GM12878 (cell line): ENCODE data around the gene PLPP3.

Experiments
- CBX5 ChIP-seq: sonication (generic); IDR thresholded peaks from 2 replicates; pipeline ENCODE4 v1.6.1; 2016; ENCODE audit warnings: low read depth, moderate library complexity, mild to moderate bottlenecking, inconsistent platforms
- CHD4 ChIP-seq: fragments of 200-600 bp; sonication (generic); IDR thresholded peaks from 2 replicates; pipeline ENCODE4 v1.6.1; 2016; ENCODE audit warnings: mild to moderate bottlenecking
- CREM ChIP-seq: IDR thresholded peaks from 2 replicates; pipeline ENCODE4 v1.6.1; 2014; ENCODE audit warnings: antibody characterized with exemption, low read depth
- EP300 ChIP-seq, 2 experiments: fragments of 150-350 bp in 1 of 2; IDR thresholded peaks; 2 replicates each; pipeline ENCODE4 v1.6.1; 2011 to 2012; ENCODE audit warnings: low read depth in 2 of 2, low read length in 2 of 2, borderline replicate concordance in 1 of 2, improper control_type of control experiment in 1 of 2, inconsistent platforms in 1 of 2; ENCODE audit not compliant: control insufficient read depth in 1 of 2
- ESRRA ChIP-seq: IDR thresholded peaks from 2 replicates; pipeline ENCODE4 v1.6.1; 2012; ENCODE audit warnings: mild to moderate bottlenecking, low read length, improper control_type of control experiment
- JUND ChIP-seq: IDR thresholded peaks from 2 replicates; pipeline ENCODE4 v1.6.1; 2012; ENCODE audit warnings: low read depth, mild to moderate bottlenecking, low read length, improper control_type of control experiment, moderate library complexity
- MYC ChIP-seq: IDR thresholded peaks from 2 replicates; pipeline ENCODE4 v1.6.1; 2011; ENCODE audit warnings: mild to moderate bottlenecking, low read length, moderate library complexity, inconsistent platforms; ENCODE audit not compliant: insufficient read depth, insufficient replicate concordance, insufficient read length, severe bottlenecking
- NRF1 ChIP-seq: conservative IDR thresholded peaks from 2 replicates; pipeline ENCODE4 v1.6.1; 2011; ENCODE audit warnings: mild to moderate bottlenecking, low read depth, low read length, improper control_type of control experiment
- POLR2A ChIP-seq: IDR thresholded peaks from 2 replicates; pipeline ENCODE4 v1.6.1; 2011; ENCODE audit warnings: low read depth, mild to moderate bottlenecking, low read length
- POLR2AphosphoS5 ChIP-seq: IDR thresholded peaks from 2 replicates; pipeline ENCODE4 v1.6.1; 2011; ENCODE audit warnings: mild to moderate bottlenecking, low read length, inconsistent platforms
- SMC3 ChIP-seq: IDR thresholded peaks from 2 replicates; pipeline ENCODE4 v1.6.1; 2011; ENCODE audit warnings: low read length, improper control_type of control experiment, borderline replicate concordance
- TF ChIP-seq, protein P1 (sequence below), 3 experiments: IDR thresholded peaks in 2 of 3; conservative IDR thresholded peaks in 1 of 3; 2 replicates each; pipeline ENCODE4 v1.5.1; 2011; ENCODE audit warnings: low read depth in 3 of 3, low read length in 3 of 3, mild to moderate bottlenecking in 3 of 3, control low read depth in 2 of 3, moderate library complexity in 2 of 3, inconsistent platforms in 1 of 3, mixed read lengths in 1 of 3; ENCODE audit not compliant: control insufficient read depth in 2 of 3, insufficient read depth in 1 of 3; ENCODE audit errors: extremely low read depth in 1 of 3

DNA sequence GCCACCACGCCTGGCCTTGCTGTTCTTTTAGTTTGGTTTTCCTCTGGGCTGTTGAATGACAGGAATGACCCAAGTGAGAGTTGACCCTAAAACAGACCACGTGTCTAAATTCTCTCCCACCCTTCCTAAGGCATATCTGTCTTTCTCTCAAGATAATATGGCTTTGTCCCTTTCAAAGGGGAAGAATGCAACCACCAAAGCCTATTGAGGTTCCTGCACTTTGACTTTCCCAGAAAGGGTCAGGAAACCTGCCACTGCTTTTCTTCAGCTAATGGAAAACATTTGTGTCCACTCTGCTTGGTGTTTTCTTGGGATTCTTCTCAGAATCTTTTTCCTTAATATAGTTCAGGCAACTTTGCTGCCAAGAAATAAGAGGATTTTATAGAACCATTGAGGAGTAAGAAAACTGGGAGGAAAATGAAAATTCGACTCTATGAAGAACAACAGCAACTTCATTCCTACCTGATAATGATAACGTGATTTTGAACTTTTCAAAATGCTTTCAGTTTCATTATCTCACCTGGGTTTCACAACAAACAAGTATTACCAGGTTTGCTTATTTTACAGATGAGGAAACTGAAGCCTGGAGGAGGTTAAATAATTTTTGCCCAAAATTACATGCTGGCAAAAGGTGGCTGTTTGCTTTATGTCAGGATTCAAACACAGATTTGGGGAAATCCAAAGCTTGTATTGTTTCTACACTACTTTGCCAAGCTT, 6.9 kb downstream of the PLPP3 start:
- no peak for TF ChIP-seq NRF1
- TF ChIP-seq, protein P1, sequence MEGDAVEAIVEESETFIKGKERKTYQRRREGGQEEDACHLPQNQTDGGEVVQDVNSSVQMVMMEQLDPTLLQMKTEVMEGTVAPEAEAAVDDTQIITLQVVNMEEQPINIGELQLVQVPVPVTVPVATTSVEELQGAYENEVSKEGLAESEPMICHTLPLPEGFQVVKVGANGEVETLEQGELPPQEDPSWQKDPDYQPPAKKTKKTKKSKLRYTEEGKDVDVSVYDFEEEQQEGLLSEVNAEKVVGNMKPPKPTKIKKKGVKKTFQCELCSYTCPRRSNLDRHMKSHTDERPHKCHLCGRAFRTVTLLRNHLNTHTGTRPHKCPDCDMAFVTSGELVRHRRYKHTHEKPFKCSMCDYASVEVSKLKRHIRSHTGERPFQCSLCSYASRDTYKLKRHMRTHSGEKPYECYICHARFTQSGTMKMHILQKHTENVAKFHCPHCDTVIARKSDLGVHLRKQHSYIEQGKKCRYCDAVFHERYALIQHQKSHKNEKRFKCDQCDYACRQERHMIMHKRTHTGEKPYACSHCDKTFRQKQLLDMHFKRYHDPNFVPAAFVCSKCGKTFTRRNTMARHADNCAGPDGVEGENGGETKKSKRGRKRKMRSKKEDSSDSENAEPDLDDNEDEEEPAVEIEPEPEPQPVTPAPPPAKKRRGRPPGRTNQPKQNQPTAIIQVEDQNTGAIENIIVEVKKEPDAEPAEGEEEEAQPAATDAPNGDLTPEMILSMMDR (IDR thresholded peaks at IDR 0.05 in 2 of 3, conservative IDR thresholded peaks at IDR 0.05 in 1 of 3; ENCODE audit: control insufficient read depth in 2 of 3, extremely low read depth in 1 of 3, insufficient read depth in 1 of 3, low read depth in 3 of 3, low read length in 3 of 3) = no peak
- TF ChIP-seq MYC = no peak
- TF ChIP-seq CREM = no peak
- no peak for TF ChIP-seq ESRRA
- TF ChIP-seq POLR2A = no peak
- no peak for TF ChIP-seq CHD4
- no peak for TF ChIP-seq CBX5
- TF ChIP-seq JUND = no peak
- no peak for TF ChIP-seq SMC3
- no peak for TF ChIP-seq POLR2AphosphoS5
- TF ChIP-seq EP300 (IDR thresholded peaks at IDR 0.05; ENCODE audit: borderline replicate concordance in 1 of 2, control insufficient read depth in 1 of 2, low read depth in 2 of 2, low read length in 2 of 2) = no peak
